GM19438 (cell line): Measurements from ENCODE around the gene KLC4.

Source experiments
- ATAC-seq: cut with Tn5 transposase; IDR thresholded peaks from one replicate; pipeline ENCODE4 v1.9.1; 2021; ENCODE audit warnings: low read depth; ENCODE audit not compliant: unreplicated experiment

Gene KLC4

DNA sequence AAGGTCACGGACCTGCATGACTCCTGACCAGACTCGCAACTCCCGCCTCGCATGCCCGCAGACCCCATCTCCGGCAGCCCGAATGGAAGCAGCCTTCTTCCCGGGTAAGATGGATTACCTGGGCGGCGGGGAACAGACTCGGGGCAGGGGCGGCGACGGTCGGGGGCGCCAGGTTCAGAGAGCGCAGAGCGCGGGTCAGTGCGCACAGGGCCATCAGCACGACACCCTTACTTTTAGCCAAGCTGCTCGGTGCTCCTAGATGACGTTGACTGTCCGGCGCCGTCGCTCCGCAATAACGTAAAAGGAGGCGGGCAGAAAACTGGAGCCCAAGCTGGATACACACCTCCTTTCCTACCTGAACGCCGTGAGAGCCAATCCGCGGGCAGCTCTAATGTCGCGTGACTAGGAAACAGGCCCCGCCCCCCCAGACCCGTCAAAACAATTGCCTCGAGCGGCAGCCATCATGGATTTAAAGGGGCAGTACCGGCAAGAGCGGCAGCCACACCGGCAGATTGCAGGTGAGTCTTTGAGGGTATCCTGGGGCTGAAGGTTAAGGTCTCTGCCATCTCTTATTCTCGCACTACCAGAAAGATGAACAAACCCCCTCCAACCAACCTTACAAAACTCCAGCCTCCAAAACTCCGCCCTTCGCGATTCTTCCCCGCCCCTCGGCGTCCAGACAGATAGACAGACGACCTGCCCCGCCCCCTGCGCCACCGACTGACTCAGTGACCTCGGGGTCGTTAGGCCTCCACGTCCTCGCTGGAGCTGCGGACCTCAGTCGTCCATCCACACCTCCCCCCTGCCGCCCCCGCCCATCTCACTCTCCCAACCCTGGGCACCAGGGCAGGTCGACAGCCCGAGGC is at the start of gene KLC4, which contains the start of gene MRPL2:
Gene KLC4 (plus strand): TSS at position 464 of the 866 bp plus-strand sequence. CDS start 1,705 bp downstream, outside the sequence.
Gene MRPL2 (minus strand): TSS at position 267 of the 866 bp plus-strand sequence. CDS start 53 bp downstream, at position 214.
- peak; percentile 89 for ATAC-seq

DNA sequence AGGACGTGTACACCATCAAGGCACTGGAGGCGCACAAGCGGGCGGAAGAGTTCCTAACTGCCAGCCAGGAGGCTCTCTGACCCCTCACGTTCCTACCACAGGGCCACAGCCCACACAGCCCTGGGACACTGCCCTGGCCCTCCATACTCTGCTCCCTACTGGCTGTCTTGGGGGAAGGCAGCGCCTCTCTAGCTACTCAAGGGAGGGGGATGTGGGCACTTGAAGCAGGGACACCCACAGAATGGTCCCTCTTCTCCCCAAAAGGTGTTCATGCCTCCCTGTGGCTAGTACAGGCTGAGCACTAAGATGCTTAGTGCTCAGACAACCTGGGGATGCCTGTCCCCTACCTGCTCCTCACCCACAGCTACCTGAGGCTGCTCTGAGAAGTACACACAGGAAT is 48.2 kb upstream of the KLC4 start:
- no peak for ATAC-seq

DNA sequence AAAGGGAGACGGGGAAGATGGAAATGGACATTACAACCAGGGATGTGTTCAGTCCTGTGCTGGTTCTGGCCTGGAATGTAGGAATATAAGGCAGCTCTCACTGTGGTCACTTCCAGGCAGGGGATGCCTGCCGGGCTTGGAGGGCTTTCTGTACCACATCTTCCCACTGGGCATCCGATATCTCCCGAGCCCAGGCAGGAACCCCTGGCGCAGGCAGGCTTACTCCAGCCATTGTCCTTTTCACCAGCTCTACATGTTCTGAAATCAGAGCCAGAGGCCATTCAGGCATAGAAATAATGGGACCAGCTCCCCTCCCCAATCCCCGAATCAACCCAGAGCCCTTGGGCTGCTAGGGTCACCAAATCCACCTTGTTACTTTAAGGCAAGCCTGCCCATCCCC is 47.1 kb upstream of the KLC4 start:
- no peak for ATAC-seq

DNA sequence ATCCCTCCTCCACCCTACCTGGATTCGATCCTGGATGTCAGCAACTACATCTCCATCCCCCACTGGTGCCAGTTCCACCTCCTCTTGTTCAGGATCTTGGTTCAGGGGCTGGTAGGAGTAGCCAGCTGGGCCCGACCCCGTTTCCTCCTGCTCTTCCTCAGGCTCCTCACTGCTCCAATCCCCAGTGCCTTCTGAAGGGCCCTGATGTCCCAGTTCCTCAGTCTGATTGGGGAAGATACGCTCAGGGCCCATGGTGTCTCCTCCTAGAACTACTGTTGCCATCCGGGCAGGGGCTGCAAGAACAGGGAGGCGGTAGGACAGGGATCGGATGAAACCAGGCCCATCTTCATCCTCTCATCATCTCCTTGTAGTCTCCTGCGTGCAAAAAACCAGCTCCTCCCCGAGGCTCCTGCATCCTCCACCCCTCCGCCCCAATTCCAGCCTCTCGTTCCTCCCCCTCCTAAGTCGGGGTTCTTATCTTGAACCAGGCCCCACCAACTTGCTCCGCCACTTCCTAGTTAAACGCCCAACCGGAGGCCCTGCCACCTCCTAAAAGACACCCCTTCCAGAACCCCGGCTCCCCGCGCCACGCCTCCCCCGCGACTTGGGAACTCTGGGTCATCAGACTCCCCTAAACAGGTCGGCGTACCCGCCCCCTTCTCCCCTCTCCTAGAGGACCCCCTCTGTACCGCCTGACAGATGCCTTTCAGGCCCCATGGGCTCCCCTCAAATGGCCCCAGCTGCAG is 46.2 kb upstream of the KLC4 start:
- ATAC-seq: peak; percentile 13

DNA sequence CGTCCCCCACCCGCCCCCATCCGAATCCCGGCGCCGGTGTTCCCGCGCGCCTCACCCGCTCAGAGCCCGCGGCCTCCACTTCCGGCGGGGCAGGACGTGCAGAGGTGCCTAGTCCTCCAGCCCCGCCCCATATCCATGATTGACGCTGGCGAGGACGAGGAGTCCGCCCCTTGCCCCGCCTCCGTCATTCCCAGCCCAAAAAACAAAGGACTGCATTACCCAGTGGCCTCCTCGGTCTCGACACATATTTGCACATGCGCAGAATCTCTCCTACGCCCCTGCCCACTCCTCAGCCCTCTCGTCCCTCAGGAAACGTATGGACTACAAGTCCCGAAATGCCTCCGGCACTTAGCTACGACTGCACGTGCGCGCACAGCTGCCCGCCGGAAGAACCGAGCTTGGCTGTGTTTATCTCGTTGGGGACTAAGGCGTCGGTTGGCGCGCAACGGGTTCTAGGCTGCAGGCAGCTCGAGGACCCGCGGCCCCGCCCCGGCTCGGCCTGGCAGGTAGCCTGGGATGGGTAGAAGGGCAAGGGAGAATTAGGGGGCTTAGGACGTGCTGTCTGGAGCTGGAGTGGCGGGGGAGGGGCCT is 45.5 kb upstream of the KLC4 start, which contains the start of the genes KLHDC3 and MEA1:
Gene KLHDC3 (plus strand): TSS at position 407 of the 591 bp plus-strand sequence. CDS start 2,944 bp downstream, outside the sequence.
Gene MEA1 (minus strand): TSS at position 104 of the 591 bp plus-strand sequence. CDS start 133 bp downstream, outside the sequence.
- peak; percentile 93 for ATAC-seq

DNA sequence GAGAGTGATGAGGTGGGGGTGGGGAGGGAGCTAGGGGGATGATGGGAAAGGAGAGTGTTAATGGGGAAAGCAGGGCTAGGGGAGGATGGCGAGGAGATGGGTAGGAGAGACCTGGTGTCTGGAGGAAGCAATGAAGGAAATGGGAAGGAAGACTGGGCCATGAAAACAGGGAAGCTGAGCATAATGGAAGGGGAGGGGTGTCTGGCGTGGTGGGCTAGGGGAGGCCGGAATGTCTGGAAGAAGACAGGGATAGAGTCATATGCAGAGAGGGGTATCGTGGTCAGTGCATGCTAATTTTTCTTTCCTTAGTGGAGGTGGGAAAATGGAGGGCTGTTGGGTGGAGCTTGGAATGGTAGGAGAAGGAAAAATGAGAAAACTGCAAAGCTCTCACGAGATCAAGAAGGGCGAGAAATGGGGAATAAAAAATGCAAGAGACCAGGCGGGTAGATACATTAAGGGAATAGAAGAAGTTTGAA is 45.0 kb upstream of the KLC4 start:
- ATAC-seq: no peak

DNA sequence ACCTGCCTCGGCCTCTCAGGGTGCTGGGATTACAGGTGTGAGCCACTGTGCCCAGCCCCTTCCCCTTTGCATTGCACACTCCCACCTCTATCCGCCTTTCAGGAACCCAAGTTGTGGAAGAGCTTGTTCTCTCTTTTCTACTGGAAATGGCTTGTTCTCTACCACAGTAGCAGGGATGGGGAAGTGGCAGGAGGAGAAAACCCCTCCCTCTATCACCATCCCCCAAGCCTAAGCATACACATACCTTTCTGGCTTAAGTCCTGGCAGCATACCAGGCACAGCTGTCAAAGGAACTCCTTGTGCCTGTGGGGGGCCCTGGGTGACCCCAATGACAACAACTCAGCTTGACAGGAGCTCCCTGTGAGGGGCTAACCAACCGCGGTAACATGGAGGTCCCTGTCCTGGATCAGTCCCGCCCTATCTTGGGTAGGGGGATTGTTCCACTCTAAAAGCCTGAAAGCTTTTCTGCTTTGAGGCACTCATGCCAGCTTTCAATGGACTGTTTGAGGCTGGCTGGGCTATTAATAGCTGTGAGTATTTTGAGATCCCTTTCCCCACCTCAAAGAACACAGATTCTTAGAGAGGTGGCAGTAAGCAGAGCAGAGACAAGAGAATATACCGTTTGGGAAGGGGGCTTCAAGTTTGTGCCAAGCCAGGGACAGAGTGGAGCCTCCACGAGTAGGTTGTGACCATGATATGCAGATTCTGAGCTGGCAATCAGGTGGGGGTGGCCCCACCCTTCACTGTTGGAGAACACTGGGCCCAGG is 43.1 kb upstream of the KLC4 start:
- no peak for ATAC-seq

DNA sequence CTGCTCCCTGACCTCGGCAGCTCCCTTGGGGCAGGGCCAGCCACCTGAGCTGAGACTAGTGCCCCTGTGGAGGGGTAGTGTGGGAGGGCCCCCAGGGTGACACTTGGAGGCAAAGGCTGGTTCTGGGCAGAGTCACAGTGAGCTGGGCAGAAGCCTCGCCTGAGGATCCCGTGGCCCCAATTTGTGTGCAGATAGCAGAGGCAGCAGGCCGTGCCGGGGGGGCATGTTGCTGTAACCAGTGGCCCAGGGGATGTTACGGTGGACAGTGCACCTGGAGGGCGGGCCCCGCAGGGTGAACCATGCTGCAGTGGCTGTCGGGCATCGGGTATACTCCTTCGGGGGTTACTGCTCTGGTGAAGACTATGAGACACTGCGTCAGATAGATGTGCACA is 42.5 kb upstream of the KLC4 start:
- no peak for ATAC-seq

DNA sequence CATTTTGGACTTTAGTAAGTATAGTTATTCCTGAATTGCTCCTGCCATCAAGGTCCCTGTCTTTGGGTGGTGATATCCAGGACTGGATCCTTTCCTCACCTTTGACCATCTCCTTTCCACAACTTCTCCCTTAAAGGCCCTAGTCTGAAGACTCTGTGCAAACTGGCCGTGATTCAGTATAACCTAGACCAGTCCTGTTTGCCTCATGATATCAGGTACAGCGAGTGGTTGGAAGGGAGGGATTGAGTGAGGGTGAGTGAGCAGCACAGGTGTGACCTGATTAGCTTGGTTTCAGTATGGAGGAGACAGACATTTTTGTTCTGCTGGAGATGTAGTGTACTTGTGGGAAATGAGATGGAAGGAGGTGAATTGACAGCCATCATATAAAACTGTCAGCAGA is 40.3 kb upstream of the KLC4 start:
- ATAC-seq: no peak

DNA sequence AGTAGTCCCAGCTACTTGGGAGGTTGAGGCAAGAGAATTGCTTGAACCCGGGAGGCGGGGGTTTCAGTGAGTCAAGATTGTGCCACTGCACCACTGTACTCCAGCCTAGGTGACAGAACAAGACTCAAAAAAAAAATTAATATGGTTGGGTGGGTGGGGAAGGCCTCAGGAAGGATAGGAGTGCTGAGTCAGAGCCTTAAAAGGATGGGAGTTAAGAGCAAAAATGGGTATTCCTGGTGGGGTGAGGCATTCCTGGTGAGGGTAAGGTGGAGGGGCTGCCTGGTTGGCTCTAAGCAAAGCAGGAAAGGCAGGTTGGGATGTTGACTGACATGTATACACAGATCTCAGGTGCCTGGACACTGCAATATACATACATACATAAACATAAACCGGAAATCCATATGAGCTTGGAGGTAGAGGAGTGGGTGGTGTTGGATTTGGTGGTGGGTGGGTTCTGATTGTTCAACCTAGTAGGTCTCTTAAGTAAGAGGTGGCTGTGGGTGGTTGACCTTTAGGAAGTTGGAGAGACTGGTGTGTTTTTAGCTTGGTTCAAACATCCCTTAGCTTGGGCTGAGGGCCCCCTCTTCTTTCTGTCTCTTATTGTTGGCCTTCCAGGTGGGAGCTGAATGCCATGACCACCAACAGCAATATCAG is 39.3 kb upstream of the KLC4 start:
- ATAC-seq: no peak

DNA sequence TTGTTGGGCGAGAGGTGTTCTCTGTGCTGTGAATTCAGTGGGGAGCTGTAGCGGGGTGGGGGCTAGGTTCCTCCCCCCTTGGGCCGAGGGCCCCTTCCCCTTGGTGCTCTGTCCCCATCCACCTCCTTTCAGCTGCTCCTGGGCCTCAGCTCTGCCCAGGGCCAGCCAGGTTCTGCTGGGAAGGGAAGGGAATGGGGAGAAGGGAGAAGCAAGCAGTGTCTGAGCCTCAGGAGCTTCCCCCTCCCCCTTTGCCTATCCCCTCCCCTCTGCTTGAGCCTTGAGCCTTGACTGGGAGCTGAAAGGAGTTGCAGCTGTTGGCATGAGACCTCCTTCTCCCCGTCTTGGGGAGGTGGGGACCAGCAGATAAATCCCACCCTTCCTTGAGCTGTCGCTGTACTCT is 38.6 kb upstream of the KLC4 start:
- no peak for ATAC-seq

DNA sequence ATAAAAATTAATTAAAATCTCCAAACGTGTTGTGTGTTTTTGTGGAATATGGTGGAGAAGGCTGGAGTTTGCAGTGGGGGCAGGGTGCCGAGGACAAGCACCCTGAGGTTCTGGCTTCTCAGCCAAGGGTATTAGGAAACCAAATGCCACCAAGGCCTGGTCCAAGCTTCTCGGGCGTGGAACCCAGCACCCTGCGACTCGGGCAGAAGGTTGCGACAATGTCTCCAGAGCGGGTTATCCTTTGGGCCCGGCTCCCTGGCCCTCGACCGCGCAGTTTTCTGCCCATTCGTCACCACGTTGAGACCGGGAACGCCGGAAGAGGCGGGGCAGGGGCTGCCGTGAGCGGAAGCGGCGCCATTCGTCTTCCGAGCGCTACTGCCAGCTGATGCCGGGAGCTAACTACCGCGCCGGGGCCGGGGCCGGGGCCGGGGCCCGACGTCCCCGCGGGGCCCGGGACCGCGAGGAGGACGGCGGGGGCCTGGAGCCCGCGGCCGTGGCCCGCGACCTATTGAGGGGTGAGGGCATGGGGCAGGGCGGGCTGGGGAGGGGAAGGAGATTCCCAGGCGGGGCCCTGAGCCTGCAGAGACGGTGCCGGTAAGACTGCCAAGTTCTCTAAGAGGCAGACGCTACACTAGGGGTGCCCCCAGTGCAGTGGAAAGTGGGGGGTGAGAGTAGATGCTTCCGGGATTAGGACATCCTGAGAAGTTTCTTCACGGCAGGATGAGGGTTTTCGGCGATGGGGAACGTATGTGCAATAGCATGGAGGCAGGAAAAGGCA is 38.0 kb upstream of the KLC4 start, which contains the start of gene RRP36:
Gene RRP36 (plus strand): TSS at position 354 of the 778 bp plus-strand sequence. CDS start 32 bp downstream, at position 386.
- peak; percentile 87 for ATAC-seq

DNA sequence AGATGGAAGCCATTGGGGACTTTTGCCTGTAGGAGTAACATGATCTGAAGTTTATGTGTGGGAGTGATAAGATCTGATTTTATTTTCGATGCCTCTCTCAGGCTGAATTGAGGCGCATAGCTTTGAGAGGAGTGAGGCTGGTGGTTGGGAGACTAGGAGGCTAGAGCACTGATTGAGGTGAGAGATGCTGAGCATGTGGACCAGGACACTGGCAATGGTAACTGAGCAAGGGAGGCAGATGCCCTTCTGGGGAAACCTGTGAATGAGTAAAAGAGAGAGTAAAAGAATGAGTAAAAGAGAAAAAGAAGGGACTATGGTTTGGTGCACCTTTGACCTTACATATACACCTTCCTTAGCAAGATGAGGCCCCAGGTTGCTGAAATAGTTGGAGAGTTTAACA is 35.0 kb upstream of the KLC4 start:
- ATAC-seq: no peak

DNA sequence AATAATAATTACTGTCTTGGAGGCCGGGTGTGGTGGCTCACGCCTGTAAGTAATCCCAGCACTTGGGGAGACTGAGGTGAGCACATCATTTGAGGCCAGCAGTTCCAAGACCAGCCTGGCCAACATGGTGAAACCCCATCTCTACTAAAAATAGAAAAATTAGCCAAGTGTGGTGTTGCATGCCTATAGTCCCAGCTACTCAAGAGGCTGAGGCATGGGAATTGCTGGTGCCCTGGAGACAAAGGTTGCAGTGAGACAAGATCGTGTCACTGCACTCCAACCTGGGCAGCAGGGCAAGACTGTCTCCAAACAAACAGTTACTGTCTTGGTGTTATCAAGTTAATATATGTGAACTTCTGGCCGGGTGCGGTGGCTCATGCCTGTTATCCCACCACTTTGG is 33.1 kb upstream of the KLC4 start:
- no peak for ATAC-seq

DNA sequence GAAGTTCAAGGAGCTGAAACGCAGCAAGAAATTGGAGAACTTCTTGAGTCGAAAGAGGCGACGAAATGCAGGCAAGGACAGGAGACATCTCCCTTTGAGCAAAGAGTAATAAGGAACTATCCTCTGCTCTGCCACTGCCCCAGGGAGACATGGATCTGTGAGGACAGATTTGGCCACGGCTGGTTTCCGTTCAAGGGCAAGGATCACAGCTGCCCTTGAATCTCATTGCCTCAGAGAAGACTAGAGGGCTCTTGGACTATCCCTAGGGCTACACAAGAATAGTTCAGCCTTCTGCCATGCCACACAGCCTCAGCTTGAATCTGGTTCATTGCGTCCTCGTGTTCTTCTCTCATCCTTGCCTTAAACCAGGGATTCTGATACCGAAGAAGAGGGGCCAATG is 30.3 kb upstream of the KLC4 start:
- no peak for ATAC-seq

DNA sequence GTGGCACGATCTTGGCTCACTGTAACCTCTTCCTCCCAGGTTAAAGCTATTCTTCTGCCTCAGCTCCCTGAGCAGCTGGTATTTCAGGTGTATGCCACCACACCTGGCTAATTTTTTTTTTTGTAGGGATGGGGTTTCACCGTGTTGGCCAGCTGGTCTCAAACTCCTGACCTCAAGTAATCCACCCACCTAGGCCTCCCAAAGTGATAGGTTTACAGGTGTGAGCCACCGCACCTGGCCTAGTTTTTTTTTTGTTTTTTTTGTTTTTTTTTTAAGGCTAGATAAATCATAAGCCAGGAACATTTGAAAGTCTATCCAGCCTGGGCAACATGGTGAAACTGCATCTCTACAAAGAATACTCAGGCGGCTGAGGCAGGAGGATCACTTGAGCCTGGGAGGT is 27.1 kb upstream of the KLC4 start:
- no peak for ATAC-seq

DNA sequence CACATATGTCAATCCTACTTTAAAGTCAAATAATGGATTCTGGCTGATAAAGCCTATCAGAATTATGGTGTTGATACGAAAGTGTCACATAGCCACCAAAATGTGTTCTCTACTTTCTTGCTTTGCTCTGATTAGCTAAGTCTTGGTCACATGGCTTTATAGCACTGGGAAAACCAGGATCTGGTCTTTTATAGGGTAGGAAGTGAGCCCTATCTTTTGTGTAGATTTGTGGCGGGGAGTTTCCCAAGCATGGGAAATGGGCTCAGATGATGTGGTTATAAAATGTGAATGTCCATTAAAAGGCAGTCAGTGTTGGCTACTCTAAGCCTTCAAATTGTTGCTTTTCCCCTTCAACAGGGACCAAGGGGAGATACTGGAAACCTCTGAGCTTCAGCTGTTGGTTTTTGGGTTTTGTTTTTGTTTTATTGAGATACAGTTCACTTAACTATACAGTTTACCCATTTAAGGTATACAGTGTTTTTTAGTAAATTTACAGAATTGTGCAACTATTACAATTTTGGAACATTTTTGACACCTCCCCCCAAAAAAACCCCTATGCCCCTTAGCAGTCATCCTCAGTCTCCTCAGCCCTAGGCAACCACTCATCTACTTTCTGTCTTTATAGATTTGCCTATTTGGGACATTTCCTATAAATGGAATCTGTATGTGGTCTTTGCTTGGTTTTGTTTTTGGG is 25.8 kb upstream of the KLC4 start:
- no peak for ATAC-seq

DNA sequence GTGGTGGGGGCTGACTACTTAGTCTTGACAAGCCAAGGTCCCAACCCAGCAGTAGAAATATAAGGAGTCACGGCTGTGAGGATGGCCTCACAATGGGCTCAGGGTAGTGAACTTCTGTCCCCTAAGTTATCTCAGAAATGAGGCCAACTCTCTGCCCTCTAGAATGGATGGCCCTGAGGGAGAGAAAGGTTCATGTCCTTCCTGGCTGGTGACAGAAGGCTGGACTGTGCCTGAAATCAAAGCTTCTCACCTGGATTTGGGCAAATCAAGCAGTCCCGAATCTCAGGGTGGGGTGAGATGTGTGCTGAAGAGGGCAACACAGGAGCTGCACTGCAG is 25.3 kb upstream of the KLC4 start:
- no peak for ATAC-seq
